ENCODE results near the gene NUDT6. TPM values are rescaled to one million over a fixed set of nuclear protein-coding genes. Genes with fewer than 3 reads are reported as not detected.

The NUDT6 gene
- total and polyA plus RNA-seq, 11 donors, result 6.7 to 22.5 (median 15.1) TPM

GRCh38 chr4:122861172-122861943 lies 61.0 kb downstream of the NUDT6 start:
- intact Hi-C loops (cut with DNase I), result no loop called here
- TF ChIP-seq POLR2A (IDR thresholded peaks at IDR 0.05) (no peak), CTCF (IDR thresholded peaks at IDR 0.05) (no peak)
- H3K4me3 ChIP-seq, result no peak overlapping the region
- H3K27ac ChIP-seq, result no peak overlapping the region
- ATAC-seq, result no peak
- H3K4me1 ChIP-seq, result peaks cover 0 to 14% (median 0%) of the 10 kb centered on the region in 12 donors
- no peaks in the 10 kb centered on the region for H3K27me3 ChIP-seq
- no peaks in the 10 kb centered on the region for H3K9me3 ChIP-seq
- DNase-seq, result no peak
- no peaks in the 10 kb centered on the region for H3K36me3 ChIP-seq
- WGBS, 4 donors, result 66 to 90% (median 88%) methylated on average over 2 of the region's 2 CpGs

GRCh38 chr4:122858705-122859104 lies 63.7 kb downstream of the NUDT6 start:
- WGBS, 4 donors, result 79 to 83% (median 80%) methylated on average over 2 of the region's 2 CpGs
- intact Hi-C loops (cut with DNase I), result no loop called here
- Histone ChIP-seq H3K27ac (no peak overlapping the region), H3K27me3 (no peaks in the 10 kb centered on the region), H3K36me3 (no peaks in the 10 kb centered on the region), H3K4me1 (peaks cover 0 to 32% (median 5%) of the 10 kb centered on the region in 12 donors), H3K9me3 (no peaks in the 10 kb centered on the region), H3K4me3 (no peak overlapping the region)
- TF ChIP-seq POLR2A (IDR thresholded peaks at IDR 0.05), result no peak
- TF ChIP-seq CTCF (IDR thresholded peaks at IDR 0.05), result no peak
- ATAC-seq (no peak), DNase-seq (no peak)

GRCh38 chr4:122857160-122857559 lies 65.2 kb downstream of the NUDT6 start:
- Histone ChIP-seq H3K36me3 (no peaks in the 10 kb centered on the region), H3K4me1 (peaks cover 0 to 30% (median 1%) of the 10 kb centered on the region in 12 donors), H3K27ac (peak overlapping the region in 1 of 12 donors; percentile 20), H3K27me3 (no peaks in the 10 kb centered on the region), H3K4me3 (no peak overlapping the region), H3K9me3 (no peaks in the 10 kb centered on the region)
- no peak for TF ChIP-seq CTCF (IDR thresholded peaks at IDR 0.05)
- DNase-seq (no peak), ATAC-seq (no peak)
- WGBS, 4 donors, result 94 to 95% (median 94%) methylated on average over 2 of the region's 2 CpGs
- intact Hi-C loops (cut with DNase I), result no loop called here

- DNase-seq, result no peak
- Histone ChIP-seq H3K4me1 (peaks cover 0 to 30% (median 1%) of the 10 kb centered on the region in 12 donors), H3K27me3 (no peaks in the 10 kb centered on the region), H3K4me3 (no peak overlapping the region), H3K27ac (peak overlapping the region in 3 of 12 donors; percentile 33 to 74 (median 39)), H3K36me3 (no peaks in the 10 kb centered on the region), H3K9me3 (no peaks in the 10 kb centered on the region)
- no peak for TF ChIP-seq CTCF (IDR thresholded peaks at IDR 0.05)
- no peak for TF ChIP-seq POLR2A (IDR thresholded peaks at IDR 0.05)
- 46 to 86% (median 80%) methylated on average over 2 of the region's 2 CpGs for WGBS, 4 donors
- intact Hi-C loops (cut with DNase I), result no loop called here
- no peak for ATAC-seq
These were observed 67.0 kb downstream of the NUDT6 start for GRCh38 chr4:122855353-122855890.
